ENCODE data around the gene ADGRA3.

DNA sequence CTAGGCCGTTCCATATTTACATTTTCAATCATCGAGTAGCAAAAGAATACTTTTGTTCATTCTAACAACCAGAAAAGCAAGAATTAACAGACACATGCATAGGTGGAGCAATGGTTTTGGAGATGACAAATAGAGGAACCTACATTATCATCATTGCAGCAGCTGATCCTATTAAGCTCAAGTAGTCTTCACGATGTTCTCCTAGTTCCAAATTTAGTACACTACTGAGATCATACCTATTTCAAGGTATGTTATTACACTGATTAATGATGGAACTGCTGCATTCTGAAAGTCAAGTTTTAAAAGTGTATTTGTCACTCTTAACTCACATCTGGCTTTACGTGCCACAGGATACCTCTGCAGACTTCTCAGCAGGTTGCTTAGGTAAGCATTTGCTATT, 87.4 kb downstream of the ADGRA3 start:
- TF ChIP-seq POLR2AphosphoS5 (IDR thresholded peaks at IDR 0.05) (no peak), POLR2A (IDR thresholded peaks at IDR 0.05) (no peak)
- TF ChIP-seq, protein P1, sequence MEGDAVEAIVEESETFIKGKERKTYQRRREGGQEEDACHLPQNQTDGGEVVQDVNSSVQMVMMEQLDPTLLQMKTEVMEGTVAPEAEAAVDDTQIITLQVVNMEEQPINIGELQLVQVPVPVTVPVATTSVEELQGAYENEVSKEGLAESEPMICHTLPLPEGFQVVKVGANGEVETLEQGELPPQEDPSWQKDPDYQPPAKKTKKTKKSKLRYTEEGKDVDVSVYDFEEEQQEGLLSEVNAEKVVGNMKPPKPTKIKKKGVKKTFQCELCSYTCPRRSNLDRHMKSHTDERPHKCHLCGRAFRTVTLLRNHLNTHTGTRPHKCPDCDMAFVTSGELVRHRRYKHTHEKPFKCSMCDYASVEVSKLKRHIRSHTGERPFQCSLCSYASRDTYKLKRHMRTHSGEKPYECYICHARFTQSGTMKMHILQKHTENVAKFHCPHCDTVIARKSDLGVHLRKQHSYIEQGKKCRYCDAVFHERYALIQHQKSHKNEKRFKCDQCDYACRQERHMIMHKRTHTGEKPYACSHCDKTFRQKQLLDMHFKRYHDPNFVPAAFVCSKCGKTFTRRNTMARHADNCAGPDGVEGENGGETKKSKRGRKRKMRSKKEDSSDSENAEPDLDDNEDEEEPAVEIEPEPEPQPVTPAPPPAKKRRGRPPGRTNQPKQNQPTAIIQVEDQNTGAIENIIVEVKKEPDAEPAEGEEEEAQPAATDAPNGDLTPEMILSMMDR (IDR thresholded peaks at IDR 0.05): no peak

All from upper lobe of left lung (tissue), 4 donors.